HCT116 (cell line): ENCODE measurements around the gene PRKN.

Experiments used
- CTCF ChIP-seq, 3 experiments: fragments of 200-600 bp in 1 of 3; sonication (generic) in 1 of 3; IDR thresholded peaks in 2 of 3; conservative IDR thresholded peaks in 1 of 3; 2 replicates each; pipeline ENCODE4 v1.5.1; 2012 to 2017; ENCODE audit warnings: low read depth in 2 of 3, low read length in 2 of 3, antibody characterized with exemption in 1 of 3, borderline replicate concordance in 1 of 3, control low read depth in 1 of 3, mild to moderate bottlenecking in 1 of 3, mixed read lengths in 1 of 3, mixed run types in 1 of 3, moderate library complexity in 1 of 3; ENCODE audit not compliant: insufficient read depth in 1 of 3
- EZH2 ChIP-seq: fragments of 200-600 bp; sonication (generic); IDR thresholded peaks from 2 replicates; pipeline ENCODE4 v1.6.1; 2017; ENCODE audit warnings: antibody characterized with exemption, mixed run types
- EZH2phosphoT487 ChIP-seq: fragments of 200-600 bp; IDR thresholded peaks from 2 replicates; pipeline ENCODE4 v1.6.1; 2018; ENCODE audit warnings: antibody characterized with exemption, borderline replicate concordance
- JUND ChIP-seq: IDR thresholded peaks from 2 replicates; pipeline ENCODE4 v1.6.1; 2012
- MAX ChIP-seq: IDR thresholded peaks from 2 replicates; pipeline ENCODE4 v1.6.1; 2012
- POLR2A ChIP-seq: IDR thresholded peaks from 2 replicates; pipeline ENCODE4 v1.7.0; 2011; ENCODE audit warnings: borderline replicate concordance; ENCODE audit not compliant: insufficient read depth, insufficient read length; ENCODE audit errors: extremely low read depth
- POLR2AphosphoS5 ChIP-seq: IDR thresholded peaks from 2 replicates; pipeline ENCODE4 v1.6.1; 2011; ENCODE audit warnings: mild to moderate bottlenecking, low read depth, low read length, moderate library complexity
- RAD21 ChIP-seq: IDR thresholded peaks from 2 replicates; pipeline ENCODE4 v1.6.1; 2012; ENCODE audit warnings: low read depth, mild to moderate bottlenecking
- SIN3A ChIP-seq: IDR thresholded peaks from 2 replicates; pipeline ENCODE4 v1.6.1; 2012; ENCODE audit warnings: low read depth
- SP1 ChIP-seq: IDR thresholded peaks from 2 replicates; pipeline ENCODE4 v1.6.1; 2012; ENCODE audit warnings: low read depth
- TCF7L2 ChIP-seq: IDR thresholded peaks from 2 replicates; pipeline ENCODE4 v1.7.0; 2011; ENCODE audit warnings: borderline replicate concordance, inconsistent platforms; ENCODE audit not compliant: insufficient read depth, insufficient read length; ENCODE audit errors: extremely low read depth
- ZNF274 ChIP-seq: fragments of 200-500 bp; sonication (Bioruptor generic); IDR thresholded peaks from 2 replicates; pipeline ENCODE4 v1.6.1; 2014; ENCODE audit warnings: mild to moderate bottlenecking, low read depth, low read length, inconsistent platforms
- TF ChIP-seq, protein P1 (sequence below): IDR thresholded peaks from 2 replicates; pipeline ENCODE4 v1.6.1; 2012; ENCODE audit warnings: low read depth
- TF ChIP-seq, protein P2 (sequence below): IDR thresholded peaks from 2 replicates; pipeline ENCODE4 v1.6.1; 2011; ENCODE audit warnings: mild to moderate bottlenecking, low read length, moderate library complexity; ENCODE audit not compliant: insufficient replicate concordance; ENCODE audit errors: extremely low read depth

DNA sequence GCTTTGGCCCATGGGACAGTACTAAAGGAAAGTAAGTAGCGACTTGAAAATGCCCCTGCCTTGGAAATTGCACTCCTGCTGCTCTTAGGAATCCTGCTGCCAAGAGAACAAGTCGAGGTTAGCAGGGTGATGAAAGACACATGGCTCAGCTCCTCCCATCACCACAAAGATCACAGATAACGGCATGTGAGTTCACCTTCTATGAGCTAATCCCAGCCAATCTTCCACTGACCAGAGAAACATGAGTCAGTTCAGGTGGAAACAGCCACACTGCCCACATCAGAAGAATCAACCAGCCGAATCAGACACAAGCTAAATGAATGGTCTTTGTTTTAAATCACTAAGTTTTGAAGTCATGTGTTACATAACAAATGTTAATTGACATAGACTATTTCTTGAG is 106.3 kb downstream of the PRKN start:
- TF ChIP-seq POLR2A, result no peak
- TF ChIP-seq CTCF (IDR thresholded peaks at IDR 0.05 in 2 of 3, conservative IDR thresholded peaks at IDR 0.05 in 1 of 3; ENCODE audit: borderline replicate concordance in 1 of 3, insufficient read depth in 1 of 3, low read depth in 2 of 3, low read length in 2 of 3), result no peak
- TF ChIP-seq RAD21, result no peak
- TF ChIP-seq, protein P1, sequence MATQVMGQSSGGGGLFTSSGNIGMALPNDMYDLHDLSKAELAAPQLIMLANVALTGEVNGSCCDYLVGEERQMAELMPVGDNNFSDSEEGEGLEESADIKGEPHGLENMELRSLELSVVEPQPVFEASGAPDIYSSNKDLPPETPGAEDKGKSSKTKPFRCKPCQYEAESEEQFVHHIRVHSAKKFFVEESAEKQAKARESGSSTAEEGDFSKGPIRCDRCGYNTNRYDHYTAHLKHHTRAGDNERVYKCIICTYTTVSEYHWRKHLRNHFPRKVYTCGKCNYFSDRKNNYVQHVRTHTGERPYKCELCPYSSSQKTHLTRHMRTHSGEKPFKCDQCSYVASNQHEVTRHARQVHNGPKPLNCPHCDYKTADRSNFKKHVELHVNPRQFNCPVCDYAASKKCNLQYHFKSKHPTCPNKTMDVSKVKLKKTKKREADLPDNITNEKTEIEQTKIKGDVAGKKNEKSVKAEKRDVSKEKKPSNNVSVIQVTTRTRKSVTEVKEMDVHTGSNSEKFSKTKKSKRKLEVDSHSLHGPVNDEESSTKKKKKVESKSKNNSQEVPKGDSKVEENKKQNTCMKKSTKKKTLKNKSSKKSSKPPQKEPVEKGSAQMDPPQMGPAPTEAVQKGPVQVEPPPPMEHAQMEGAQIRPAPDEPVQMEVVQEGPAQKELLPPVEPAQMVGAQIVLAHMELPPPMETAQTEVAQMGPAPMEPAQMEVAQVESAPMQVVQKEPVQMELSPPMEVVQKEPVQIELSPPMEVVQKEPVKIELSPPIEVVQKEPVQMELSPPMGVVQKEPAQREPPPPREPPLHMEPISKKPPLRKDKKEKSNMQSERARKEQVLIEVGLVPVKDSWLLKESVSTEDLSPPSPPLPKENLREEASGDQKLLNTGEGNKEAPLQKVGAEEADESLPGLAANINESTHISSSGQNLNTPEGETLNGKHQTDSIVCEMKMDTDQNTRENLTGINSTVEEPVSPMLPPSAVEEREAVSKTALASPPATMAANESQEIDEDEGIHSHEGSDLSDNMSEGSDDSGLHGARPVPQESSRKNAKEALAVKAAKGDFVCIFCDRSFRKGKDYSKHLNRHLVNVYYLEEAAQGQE, result no peak
- TF ChIP-seq SP1, result peak; percentile 21; the same call in 1 of the 2 replicates
- peak; percentile 40; the same call in 1 of the 2 replicates for TF ChIP-seq MAX
- no peak for TF ChIP-seq ZNF274
- no peak for TF ChIP-seq POLR2AphosphoS5
- no peak for TF ChIP-seq TCF7L2
- no peak for TF ChIP-seq EZH2
- TF ChIP-seq, protein P2, sequence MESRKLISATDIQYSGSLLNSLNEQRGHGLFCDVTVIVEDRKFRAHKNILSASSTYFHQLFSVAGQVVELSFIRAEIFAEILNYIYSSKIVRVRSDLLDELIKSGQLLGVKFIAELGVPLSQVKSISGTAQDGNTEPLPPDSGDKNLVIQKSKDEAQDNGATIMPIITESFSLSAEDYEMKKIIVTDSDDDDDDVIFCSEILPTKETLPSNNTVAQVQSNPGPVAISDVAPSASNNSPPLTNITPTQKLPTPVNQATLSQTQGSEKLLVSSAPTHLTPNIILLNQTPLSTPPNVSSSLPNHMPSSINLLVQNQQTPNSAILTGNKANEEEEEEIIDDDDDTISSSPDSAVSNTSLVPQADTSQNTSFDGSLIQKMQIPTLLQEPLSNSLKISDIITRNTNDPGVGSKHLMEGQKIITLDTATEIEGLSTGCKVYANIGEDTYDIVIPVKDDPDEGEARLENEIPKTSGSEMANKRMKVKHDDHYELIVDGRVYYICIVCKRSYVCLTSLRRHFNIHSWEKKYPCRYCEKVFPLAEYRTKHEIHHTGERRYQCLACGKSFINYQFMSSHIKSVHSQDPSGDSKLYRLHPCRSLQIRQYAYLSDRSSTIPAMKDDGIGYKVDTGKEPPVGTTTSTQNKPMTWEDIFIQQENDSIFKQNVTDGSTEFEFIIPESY, result no peak
- TF ChIP-seq EZH2phosphoT487, result no peak
- peak; percentile 42; the same call in 1 of the 2 replicates for TF ChIP-seq JUND
- no peak for TF ChIP-seq SIN3A
